Keratinocyte (primary cell): ENCODE measurements around the gene C4orf51.

Source experiments
- EZH2 ChIP-seq: IDR thresholded peaks from one replicate; pipeline ENCODE4 v1.6.1; 2012; ENCODE audit warnings: inconsistent platforms, mild to moderate bottlenecking, low read length, moderate library complexity
- TF ChIP-seq, protein P1 (sequence below), 3 experiments: IDR thresholded peaks in 1 of 3; conservative IDR thresholded peaks in 1 of 3; optimal IDR thresholded peaks in 1 of 3; 2 replicates in 2 of 3; 3 replicates in 1 of 3; pipeline versions ENCODE3 to v1.5.1; 2011; ENCODE audit warnings: low read length in 3 of 3, mild to moderate bottlenecking in 3 of 3, moderate library complexity in 2 of 3, control low read depth in 1 of 3, inconsistent platforms in 1 of 3; ENCODE audit not compliant: insufficient read depth in 2 of 3; ENCODE audit errors: extremely low read depth in 1 of 3

DNA sequence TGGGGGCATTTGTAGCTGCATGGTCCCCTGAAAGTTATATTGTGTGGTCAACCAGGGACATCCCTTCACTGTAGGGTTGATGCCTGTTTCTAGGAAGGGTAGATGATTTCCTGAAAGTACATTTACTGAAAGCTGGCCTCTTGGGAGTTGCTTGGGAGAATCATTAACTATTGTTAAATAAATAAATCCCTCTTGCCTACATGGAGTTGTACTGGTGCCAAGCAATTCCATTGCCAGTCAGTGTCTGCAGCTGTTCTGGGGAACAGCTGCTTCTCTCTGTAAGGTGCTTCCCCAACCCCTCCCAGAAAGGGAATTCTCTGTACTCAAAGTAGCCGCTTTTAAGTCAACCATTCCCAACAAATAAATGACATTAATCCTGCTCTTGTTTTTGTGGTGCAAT is 51.1 kb downstream of the C4orf51 start:
- TF ChIP-seq, protein P1, sequence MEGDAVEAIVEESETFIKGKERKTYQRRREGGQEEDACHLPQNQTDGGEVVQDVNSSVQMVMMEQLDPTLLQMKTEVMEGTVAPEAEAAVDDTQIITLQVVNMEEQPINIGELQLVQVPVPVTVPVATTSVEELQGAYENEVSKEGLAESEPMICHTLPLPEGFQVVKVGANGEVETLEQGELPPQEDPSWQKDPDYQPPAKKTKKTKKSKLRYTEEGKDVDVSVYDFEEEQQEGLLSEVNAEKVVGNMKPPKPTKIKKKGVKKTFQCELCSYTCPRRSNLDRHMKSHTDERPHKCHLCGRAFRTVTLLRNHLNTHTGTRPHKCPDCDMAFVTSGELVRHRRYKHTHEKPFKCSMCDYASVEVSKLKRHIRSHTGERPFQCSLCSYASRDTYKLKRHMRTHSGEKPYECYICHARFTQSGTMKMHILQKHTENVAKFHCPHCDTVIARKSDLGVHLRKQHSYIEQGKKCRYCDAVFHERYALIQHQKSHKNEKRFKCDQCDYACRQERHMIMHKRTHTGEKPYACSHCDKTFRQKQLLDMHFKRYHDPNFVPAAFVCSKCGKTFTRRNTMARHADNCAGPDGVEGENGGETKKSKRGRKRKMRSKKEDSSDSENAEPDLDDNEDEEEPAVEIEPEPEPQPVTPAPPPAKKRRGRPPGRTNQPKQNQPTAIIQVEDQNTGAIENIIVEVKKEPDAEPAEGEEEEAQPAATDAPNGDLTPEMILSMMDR (optimal IDR thresholded peaks at IDR 0.05 in 1 of 3, IDR thresholded peaks at IDR 0.05 in 1 of 3, conservative IDR thresholded peaks at IDR 0.05 in 1 of 3; ENCODE audit: extremely low read depth in 1 of 3, insufficient read depth in 2 of 3, low read length in 3 of 3) = no peak
- TF ChIP-seq EZH2 = no peak
